Upper lobe of left lung (tissue), 4 donors: ENCODE measurements around the gene PPARD.
"Not testable (repeated sequence)": the region's sequence is repeated elsewhere in the genome, so short reads cannot be mapped to it uniquely, and the experiment has no call there.

Source experiments
- POLR2AphosphoS5 ChIP-seq, 2 donors: sonication (generic); formaldehyde crosslinking; IDR thresholded peaks; one replicate each; pipeline ENCODE4 v1.5.1; 2017; ENCODE audit warnings: antibody characterized with exemption in 2 of 2
- TF ChIP-seq, protein P1 (sequence below), 6 experiments: fragments of 450-650 bp in 4 of 6; fragments of 200-600 bp in 2 of 6; sonication (generic) in 2 of 6; IDR thresholded peaks; one replicate each; pipeline ENCODE4 v1.5.1; 2016 to 2019; ENCODE audit warnings: antibody characterized with exemption in 6 of 6

DNA sequence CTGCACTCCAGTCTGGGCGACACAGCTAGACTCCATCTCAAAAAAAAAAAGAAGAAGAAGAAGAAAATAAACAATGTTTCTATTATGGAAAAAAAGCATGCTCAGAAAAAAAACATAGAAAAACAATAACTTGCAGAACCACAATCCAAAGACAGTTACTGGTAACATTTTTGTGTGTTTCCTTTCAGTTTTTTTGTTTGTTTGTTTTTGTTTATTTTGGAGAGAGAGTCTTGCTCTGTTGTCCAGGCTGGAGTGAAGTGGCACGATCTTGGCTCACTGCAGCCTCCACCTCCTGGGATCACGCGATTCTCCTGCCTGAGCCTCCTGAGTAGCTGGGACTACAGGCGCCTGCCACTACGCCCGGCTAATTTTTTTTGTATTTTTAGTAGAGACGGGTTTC lies 13.4 kb upstream of the PPARD start:
- not testable (repeated sequence) for TF ChIP-seq POLR2AphosphoS5 (IDR thresholded peaks at IDR 0.05)
- TF ChIP-seq, protein P1, sequence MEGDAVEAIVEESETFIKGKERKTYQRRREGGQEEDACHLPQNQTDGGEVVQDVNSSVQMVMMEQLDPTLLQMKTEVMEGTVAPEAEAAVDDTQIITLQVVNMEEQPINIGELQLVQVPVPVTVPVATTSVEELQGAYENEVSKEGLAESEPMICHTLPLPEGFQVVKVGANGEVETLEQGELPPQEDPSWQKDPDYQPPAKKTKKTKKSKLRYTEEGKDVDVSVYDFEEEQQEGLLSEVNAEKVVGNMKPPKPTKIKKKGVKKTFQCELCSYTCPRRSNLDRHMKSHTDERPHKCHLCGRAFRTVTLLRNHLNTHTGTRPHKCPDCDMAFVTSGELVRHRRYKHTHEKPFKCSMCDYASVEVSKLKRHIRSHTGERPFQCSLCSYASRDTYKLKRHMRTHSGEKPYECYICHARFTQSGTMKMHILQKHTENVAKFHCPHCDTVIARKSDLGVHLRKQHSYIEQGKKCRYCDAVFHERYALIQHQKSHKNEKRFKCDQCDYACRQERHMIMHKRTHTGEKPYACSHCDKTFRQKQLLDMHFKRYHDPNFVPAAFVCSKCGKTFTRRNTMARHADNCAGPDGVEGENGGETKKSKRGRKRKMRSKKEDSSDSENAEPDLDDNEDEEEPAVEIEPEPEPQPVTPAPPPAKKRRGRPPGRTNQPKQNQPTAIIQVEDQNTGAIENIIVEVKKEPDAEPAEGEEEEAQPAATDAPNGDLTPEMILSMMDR (IDR thresholded peaks at IDR 0.05): not testable (repeated sequence)
